CD4-positive, alpha-beta T cell treated with Interleukin-4 for 4 hours (primary cell): Measurements from ENCODE around the gene ACOXL.

Experiments used
- DNase-seq: peaks from one replicate; pipeline ENCODE4 v3.0.0-alpha.2; 2020

Gene ACOXL

DNA sequence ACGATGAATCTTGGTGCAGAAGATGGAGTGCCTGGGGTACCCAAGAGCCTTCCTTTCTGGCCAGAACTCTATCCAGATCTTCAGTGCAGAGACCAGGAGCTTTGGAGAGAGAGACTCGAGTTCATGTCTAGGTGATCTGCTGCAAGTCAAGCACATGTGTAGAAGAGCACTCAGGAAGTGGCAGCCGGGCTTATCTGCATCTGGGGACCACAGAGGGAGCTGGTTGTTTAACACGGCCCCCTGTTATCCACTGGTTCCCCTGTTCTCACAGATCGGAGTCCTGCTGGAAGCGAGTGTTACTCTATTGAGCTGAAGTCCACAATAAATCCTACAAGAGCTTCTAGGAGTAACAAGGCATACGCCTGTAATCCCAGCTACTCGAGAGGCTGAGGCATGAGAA, 128.3 kb downstream of the ACOXL start:
- DNase-seq = no peak

DNA sequence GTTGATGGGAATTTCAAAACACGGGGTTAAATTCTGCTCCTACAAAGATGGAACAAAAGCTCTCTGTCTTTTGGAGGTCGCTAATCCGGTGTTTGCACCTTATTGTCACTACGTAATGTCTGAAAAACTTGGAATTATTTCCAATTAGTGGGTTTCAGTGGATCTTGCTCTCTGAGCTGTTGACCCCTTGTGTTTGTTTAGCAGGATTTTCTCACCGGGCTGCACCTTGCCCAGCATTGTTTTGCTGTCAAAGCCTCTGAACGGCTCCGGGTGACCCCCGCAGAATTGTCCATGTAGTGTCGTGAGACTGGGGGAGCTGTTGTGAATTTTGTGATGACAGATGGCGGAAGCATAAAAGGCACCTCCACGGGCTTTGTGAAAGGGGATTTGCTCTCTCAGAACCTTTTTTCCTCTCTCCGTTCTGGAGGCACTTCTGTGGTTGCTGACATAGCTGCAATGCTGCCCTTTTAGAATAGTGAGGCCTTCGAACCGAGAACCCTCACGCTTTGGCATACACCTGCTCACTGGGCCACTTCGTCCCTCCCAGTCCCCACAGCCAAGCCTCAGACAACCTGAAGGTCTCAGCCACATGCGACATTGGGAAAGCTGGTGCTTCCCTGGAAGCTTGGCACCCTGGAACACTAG, 129.4 kb downstream of the ACOXL start:
- no peak for DNase-seq

DNA sequence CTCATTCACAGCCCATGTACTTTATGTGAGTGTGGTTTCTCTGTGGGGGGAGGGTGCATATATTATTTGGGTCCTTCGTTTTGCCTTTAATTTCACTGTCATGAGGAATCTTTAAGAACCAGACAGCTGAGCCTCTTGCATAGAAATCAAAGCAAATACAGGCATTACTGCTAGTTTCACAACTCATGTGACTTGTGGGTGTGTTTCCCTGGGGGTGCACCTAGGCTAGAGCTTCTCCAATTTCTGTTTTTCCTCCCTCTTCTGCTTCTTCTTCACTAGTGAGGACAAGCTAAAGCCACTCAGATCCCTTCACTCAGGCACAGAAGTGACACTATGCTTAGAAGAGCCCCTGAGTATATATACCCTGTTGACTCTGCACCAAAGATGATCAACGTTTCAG, 131.4 kb downstream of the ACOXL start:
- no peak for DNase-seq

DNA sequence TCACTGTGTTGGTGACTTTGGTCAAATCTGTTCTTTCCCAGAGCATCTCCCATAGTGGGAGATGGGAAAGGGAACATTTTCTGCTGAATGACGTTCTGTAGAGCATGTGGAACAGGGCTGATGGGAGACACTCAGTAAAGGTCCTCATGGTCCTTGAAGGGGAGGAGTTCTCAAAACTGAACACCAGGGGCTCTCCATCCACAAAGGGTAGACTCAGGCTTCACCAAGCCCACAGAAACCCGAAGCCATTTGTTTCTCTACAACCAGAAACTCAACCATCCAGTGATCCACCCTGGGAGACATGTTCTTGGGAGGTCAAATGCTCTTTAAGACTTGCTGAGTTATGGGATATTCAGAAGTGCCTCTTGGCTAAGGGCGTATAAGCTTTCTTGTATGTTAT, 131.8 kb downstream of the ACOXL start:
- no peak for DNase-seq

DNA sequence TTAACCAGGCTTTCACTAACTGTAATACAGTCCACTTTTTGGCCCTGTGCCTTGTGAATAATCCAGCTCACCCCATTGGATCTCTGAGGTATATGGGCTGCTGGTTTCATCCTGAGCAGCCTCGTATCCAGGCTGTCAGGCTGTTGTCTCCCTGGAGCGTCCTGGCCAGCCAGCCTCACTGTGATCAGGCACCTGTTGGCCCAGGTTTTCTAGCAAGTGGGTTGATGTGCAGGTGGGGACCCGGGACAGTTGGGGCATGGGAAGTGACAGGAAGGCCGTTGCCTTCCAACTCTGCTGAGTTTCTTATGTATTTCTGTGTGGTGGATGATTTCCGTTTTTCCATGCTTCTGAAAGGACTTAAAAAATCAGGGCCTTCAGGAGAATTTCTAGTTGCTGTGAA, 132.4 kb downstream of the ACOXL start:
- no peak for DNase-seq

DNA sequence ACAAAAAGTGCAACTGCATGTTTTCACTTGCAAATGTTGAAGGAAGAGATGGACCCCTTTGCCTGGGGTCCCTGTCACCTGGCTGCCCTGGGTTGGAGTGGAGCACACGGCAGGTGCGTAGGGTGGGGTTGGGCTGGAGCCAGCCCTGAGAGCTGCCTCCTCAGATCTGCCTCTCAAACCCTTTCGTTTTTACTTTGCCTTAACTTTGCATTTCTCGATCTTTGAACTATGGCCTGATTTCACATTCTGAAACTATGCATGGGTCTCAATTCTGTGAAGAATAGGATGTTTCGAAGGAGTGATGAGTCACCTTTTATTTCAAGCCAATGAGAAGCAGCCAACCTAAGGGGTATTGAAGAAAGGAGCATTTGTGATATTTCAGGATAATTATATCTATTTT, 132.8 kb downstream of the ACOXL start:
- peak; percentile 42 for DNase-seq

DNA sequence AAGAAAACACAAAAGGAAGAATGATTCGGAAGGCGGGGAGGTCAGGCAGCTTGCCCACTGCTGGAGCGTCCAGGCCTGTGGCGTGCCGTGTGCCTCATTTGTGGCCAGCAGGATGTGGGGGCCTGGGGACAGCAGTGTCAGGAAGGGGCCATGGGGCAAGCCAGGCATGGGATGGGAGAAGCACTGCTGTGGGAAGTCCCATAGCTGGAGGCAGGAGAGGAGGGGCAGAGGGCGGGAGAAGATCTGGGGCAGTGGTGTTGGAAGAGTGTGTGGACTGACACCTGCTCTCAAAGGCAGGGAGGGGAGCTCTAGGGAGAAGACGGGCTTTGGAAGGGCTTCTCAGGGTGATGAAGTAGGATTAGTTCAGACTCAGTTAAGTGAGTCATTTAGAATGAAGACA, 133.7 kb downstream of the ACOXL start:
- no peak for DNase-seq

DNA sequence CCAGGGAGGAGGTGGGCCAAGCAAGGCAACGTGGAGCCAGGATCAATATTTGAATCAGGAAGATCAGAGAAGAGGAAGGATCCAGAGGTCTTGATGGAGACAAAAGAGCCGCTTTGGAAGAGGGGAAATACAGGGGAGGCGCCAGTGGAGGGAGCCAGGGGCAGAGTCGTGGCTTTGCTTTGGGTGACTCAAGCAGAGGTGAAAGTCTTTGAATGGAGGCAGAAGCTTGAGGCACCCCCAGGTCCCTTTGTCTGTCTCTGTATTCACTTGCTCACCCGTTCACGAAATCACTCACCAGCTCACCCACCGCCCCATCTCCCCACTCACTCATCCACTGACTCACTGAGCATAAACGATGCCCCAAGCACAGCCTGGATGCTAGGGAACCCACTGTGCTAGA, 134.1 kb downstream of the ACOXL start:
- DNase-seq = no peak

DNA sequence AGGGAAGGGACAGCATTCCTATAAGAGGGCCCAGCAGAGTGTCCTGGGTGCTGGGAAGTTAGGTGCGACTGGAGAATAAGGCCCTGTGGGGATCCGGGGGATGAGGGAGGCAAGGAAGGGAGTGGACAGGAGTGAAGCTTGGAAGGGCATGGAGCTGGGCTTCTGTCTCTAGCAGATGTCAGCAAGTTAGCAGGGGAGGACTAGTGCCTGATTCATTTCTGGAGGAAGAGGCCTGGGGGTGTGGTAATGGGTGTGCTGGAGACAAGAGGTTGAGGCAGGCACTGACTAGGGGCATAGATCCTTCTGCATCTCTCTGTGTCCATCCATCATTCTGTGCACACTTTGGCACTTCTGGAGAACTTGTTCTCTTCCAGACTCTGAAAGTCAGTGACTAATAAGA, 134.7 kb downstream of the ACOXL start:
- DNase-seq = no peak

DNA sequence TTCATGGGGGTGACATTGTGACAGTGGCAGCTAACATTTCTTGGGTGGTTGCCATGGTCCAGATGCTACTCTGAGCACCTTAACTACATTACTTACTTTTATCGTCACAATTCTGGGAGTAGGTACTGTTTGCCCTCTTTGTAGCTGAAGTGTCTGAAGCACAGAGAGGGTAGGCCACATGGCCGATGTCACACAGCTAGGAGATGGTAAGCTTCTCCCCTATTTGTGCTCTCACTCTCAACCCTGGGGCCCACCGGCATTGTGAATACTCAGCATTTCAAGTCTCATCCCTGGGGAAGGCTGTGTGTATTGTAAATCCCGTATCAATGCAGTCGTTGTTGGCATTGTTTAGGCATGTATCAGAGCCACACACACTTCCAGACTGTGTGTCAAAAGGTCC, 136.6 kb downstream of the ACOXL start:
- DNase-seq = no peak

DNA sequence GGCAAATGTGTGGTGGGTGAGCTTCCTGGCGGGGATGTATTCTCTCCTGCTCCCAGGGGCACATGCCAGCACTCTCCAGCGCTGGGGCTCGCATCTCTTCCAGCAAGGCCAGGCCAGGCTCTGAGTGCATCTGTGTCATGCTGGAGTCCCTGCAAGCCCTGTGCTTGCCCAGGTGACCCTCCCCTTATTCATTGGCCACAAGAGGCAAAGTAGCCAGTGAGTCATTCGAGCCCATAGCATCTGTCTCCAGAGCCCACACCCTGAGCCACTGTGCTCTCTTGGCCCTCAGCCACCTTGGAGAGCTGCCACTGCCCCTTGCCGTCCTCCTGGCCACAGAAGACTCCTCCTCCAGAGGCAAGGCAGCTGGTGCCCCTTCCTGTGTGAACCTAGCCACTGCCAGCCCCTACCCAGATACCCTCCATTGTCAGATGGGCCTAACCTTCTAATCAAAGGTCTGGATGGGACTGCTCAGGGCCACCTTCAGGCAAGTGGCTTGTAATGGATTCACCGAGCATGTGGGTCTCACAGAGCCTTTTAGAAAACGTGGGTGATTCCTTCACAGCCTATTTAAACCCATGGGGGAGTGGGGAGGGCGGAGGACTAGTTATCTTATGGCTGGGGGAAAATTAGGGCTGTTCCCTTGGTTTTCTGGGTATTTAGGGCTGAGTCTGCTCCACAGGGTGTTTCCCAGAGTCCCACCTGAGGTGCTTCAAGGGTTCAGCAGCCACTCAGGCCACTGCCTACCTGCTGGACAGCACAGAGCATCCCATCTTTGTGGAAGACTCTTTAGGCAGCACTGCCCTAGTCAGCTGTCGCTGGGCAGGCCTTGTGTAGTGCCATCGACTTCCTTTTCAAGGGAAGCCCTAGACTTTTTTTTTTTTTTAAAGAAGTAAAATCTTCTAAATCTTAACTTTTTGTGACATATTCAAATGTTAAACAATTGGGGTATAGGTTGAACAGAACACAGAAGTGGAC, 137.4 kb downstream of the ACOXL start:
- no peak for DNase-seq

DNA sequence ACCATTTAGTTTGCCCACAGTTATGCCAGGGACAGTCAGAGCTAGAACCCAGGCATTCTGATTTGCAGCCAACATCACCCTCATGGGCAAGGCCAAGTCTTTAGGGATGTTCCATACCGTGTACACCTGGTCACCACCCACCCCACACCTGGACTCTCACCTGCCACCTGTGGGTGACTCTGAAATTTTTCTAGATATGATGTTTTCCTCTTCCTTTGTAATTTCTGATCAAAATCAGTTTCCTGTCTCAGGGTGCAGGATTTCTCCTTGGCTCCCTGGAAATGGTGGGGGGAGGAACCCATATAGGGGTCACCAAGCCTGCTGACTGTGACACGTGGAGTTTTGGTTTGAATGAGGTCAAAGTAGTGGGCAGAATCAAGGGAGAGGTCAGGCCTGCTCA, 138.2 kb downstream of the ACOXL start:
- no peak for DNase-seq

DNA sequence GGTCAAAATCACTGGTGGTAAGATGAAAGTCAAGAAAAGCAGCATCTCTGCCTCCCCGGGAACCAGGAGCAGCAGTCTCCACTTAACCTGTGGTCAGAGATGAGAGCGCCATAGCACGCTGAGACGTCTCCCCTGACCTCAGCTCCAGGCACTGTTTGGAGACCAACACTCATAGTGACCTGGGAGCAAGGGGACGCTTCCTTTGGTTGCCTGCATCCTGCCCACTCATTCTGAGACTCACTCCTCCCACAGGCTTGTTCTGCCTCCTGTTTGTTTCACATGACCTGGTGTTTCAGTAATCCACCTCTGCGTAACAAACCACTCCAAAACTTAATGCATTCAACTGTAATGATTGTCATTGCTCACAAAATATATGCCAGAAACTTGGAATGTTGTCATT, 139.3 kb downstream of the ACOXL start:
- no peak for DNase-seq

DNA sequence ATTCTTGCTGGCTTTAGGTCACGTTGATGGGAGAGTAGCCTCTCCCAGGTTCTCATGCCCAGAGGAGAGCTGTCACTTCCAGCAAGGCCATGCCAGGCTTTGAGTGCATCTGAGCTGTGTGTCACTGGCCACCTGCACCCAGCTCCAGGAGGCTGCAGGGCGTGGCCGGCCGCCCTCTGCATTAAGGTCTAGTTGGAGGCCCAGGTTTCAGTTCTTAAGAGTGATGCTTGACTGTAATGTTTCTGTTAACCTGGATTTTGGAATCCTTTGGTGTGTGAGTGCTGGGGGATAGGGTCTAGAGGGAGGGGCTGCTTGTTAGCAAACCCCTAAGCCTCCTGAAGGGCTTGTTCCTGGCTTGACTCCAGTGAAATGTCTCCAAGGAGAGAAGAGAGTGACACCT, 140.1 kb downstream of the ACOXL start:
- no peak for DNase-seq

DNA sequence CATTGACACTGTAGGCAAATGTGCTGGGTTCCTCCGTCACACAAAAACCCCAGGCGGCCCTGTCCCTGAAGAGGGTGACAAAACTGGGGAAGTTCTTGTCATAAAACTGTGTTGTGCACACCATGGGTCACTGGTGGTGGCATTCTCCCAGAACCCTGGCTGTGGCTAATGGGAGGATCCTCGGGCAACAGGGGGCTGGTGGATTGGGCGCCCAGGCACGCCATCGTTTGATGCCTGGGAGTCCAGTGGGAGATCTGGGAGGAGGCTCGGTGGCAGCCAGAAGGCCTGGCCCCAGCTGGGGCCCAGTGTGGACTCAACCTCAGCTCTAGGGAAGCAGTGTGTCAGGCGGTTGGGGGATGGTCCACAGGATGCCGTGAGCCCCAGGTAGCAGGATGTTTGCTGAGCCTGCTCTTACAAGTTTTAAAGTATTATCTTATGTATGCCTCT, 140.7 kb downstream of the ACOXL start:
- no peak for DNase-seq

DNA sequence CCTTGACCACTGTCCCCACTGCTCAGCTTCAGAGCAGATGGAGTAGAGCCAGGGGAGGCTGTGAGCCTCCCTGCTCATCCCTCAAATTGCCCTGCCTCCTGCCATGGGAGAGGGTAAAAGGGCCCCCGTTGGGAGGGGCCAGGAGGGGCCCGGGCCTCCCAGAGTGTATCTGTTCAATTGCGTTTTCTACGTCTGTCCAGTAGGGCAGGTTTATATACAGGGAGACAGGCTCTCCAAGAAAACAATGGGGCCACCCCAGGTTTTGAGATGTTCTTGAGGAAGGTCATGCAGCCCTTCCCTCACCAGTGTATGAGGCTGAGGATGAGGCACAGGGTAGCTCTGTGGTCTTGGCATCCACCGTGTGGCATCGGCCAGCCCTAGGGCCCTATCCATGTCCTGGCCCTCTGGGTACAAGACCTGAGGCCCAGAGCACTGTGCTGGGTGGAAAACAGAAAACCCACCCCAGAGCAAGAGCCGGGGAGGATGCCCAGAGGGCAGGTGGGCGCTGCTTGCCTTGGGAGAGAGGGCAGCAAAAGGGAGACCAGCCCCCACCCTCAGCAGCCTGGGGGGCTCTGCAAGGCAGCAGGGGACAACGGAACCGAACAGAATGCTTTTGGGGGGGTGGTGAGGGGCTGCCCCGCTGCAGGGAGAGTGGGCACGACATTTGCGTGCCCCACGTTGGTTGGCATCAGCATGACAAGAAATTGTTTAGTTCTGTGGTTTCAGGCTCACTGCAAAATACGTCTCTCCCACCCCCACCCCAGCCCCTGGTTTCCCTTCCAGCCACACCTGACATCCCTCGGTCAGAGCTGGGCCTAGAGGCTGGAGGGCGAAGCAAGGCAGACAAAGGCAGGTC, 141.5 kb downstream of the ACOXL start:
- no peak for DNase-seq

DNA sequence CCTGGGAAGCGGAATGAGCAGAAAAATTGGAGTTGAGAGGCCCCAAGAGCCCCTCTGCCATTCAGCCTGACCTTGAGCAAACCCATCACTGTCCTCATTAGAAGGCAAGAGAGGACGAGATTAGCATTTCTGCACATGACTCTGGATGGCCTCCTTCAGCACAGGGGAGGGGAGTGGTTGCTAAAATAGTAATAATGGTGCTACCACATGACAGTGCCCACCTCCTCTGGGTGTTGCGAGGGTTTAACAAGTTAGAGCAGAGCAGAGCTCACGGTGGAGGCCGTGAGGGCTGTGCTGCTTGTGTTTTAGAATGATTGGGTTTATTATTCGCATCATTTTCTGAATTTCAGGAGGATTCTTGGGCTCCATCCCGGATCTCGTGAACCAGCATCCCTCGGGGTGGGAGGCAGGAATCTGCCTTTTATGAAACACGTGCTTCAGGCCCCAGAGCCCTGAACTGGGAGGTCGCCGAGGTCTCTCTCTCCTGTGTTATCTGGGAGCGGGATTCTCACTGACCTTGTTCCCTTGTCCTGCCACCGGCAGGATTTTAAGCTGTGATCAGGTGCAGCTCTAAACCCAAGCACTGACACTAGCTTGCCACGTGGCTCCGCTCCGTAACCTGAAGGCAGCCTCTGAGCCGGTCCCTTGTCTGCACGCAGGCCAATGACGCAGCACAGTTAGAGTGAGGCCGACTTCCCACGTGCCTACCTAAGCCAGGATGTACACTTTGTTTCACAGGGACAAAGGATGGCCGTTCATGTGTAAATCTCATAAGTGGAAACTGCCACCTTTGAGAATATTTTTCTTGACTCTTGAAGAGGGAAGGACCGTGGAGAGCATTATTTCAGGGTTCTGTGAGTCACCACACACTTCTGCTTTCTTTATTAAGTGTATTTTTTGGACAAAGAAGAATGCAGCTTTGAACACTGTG, 142.3 kb downstream of the ACOXL start:
- no peak for DNase-seq

DNA sequence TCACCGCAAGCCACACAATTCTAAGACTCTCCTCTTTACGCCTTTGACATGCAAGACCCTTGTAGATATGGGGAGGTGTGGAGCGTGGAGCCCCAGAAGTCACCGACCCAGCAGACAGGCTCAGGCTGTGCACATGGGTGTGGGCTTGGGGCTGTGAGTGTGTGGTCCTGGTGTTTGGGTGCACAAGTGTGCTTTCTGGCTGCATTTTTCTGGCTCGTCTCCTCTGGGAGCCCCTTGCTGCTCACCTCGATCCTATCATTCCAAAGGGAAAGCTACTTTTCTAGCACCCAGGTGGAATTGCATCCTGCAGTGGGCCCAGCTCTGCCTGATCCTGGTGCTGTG, 143.0 kb downstream of the ACOXL start:
- no peak for DNase-seq

DNA sequence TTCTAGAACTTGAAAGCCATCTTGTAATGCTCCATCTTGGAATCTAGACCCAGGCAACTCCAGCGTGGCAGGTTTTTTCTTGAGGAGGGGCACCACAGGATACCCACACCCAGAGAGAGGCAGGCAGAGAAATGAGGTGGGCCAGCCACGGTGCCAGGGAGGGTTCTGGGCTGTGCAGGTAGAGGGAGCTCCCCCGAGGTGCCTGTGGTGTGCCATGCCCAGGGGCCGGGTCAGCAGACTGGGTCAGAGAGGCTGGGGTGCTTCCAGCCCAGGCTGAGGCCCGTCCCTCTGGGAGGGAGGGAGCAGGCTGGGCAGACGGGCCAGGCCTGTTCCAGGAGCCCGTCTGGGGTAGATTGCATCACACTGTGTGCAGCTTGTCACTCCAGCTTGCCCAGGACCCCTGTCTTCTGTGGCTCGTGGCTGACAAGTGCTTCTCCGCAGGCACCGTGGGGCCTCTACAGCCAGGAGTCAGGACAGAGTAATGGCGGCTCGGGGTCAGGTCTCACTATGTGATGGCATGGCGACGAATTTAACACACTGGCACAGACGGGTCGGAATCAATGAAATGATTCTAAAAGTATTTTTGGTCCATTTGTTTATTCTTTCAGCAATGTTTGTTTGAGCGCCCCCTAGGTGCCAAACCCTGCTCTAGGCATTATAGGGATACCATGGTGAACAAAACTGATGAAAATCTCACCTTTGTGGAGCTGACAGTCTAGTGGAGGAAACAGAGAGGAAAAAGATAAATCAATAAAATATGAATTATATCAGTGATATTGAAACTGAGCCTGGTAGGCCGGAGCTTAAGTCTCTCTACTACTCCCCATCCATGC, 144.0 kb downstream of the ACOXL start:
- no peak for DNase-seq

DNA sequence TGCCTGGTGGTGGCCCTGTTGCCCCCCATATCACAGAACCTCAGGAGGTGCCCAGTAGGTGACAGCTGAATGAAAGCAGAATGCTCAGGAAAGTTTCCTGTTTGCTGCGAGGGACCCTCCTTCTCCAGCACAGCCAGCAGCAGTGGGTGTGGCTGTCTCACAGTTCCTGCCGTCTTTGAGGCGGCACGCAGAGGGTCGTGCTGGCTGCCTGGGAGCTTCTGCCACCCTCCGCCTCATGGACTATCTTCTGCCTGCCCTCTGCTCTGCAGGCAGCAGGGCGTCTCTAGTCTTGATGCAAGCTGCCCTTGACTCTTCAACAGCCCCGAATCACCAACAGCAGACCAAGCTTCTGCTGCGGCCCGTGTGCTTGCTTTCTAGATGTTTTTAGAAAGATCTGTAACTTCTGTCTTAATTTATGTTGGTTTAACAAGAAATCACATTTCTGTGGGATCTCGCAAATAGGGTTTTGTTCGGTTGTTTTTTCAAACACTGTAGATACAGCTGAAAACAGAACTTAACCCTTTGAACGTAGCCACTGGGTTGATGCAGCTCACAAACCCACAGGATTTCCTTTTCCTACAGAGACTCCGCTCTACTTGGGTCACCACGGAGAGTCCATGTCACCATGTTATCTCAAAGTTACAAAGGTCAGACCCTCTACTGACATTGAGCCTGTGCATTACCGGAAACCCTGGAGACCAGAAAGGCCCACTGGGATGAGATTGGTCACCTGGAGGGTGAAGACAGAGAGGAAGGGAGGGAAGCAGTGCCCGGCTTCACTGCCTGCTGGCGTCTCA, 144.9 kb downstream of the ACOXL start:
- DNase-seq = no peak

DNA sequence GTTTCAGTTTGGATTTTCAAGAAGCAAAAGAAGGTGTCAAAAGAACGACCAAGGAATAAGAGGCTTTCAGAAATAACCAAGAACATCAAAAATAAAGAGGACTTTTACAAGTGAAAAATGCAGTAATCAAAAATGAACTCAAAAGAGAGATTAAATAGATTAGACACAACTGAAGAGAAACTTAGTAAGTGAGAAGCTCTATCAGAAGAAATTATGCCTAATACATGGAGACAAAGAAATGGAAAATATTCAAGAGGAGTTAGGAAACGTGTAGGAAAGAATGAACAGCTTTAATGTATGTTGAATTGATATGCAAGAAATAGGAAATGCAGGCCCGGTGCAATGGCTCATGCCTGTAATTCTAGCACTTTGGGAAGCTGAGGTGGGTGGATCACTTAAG, 145.8 kb downstream of the ACOXL start:
- DNase-seq = no peak
